ENCODE results near the gene ARMC10. TPM values are rescaled to one million over a fixed set of nuclear protein-coding genes. Genes with fewer than 3 reads are reported as not detected.
"Not testable (repeated sequence)": the region's sequence is repeated elsewhere in the genome, so short reads cannot be mapped to it uniquely, and the experiment has no call there.

ARMC10 gene
- total RNA-seq, 2 experiments from 2014 or later = 28.3 to 32.9 TPM

DNA sequence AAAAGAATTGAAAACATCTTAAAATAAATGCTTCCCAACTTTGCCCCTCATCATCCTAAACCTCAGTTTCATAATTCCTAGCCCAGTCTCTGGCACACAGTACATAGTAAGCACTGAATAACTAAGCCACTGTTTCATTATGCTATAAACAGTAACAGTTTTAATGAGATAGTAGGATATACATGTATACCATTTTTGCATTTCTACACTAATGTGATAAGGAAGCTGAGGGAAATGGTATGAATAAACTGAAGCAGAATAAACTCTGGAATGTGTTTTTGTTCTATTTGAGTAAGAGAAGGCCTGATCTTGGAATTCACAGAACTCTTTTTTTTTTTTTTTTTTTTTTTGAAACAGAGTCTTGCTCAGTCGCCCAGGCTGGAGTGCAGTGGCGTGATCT, 65.1 kb downstream of the ARMC10 start:
- CTCF ChIA-PET = interaction anchor here (2.8 kb wide), 1 partner anchor 11 kb away, joined by 8 read pairs; no protein-coding TSS in a partner anchor
- no peak overlapping the region for H3K4me3 Mint-ChIP-seq
- peaks cover 4% of the 10 kb centered on the region for H3K4me1 Mint-ChIP-seq
- POLR2A ChIA-PET = no interaction called here
- no peak for DNase-seq
- H3K27me3 Mint-ChIP-seq = no peaks in the 10 kb centered on the region
- no peaks in the 10 kb centered on the region for H3K9me3 Mint-ChIP-seq
- H3K27ac Mint-ChIP-seq = no peak overlapping the region
- peaks cover 5% of the 10 kb centered on the region for H3K36me3 Mint-ChIP-seq (ENCODE audit: low read depth)

DNA sequence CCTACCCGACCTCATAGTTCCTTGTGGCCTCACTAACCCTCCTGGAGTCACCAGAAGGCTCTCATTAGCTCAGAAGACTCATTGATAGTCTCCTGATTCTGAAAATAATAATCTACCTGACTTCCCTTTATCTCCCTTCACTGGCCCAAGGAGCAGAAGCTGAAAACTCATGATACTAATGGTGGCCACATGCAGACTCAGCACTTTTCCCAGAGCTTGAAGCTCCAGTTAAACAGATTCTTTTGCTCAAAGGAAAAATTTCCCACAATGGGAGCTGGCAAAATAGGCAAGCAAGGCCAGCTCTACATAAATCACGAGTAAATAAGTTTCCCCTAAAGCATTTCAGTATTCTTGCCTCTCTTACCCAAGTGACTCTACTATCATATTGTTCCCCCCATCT, 65.7 kb downstream of the ARMC10 start:
- Mint-ChIP-seq H3K4me3 (no peak overlapping the region), H3K27me3 (no peaks in the 10 kb centered on the region), H3K9me3 (no peaks in the 10 kb centered on the region), H3K27ac (no peak overlapping the region), H3K4me1 (peaks cover 4% of the 10 kb centered on the region), H3K36me3 (ENCODE audit: low read depth) (peaks cover 5% of the 10 kb centered on the region)
- no peak for DNase-seq
- ChIA-PET POLR2A (no interaction called here), CTCF (interaction anchor here (2.8 kb wide), 1 partner anchor 10 kb away, joined by 8 read pairs; no protein-coding TSS in a partner anchor)

DNA sequence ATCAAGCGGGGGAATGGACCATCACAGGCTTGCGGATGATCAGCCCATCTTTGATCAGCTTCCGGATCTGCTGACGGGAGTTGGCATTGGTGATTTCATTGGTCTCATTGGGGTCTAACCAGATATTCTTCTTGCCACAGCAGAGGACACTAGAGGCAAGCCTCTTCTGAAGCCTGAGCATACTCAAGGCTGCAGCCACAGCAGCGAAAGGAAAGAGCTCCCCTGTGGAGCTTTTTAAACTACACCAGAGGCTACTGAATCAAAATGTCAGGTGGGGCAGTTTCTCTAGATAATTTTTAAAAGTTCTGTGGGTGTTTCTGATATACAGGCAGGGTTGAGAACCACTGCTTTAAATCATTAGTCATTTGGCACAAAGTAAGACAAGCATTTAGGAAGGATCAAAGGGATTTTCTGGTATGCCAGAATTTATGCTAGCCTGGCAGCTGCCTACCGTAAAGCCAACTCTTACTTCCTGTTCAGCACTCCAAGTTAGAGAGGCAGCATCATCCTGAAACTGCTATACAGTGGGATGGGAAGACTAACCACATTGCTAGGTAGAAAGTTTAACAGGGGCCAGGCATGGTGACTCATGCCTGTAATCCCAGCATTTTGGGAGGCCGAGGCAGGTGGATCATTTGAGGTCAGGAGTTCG, 66.9 kb downstream of the ARMC10 start:
- Mint-ChIP-seq H3K27ac (no peak overlapping the region), H3K27me3 (no peaks in the 10 kb centered on the region), H3K36me3 (ENCODE audit: low read depth) (peaks cover 5% of the 10 kb centered on the region), H3K4me3 (no peak overlapping the region), H3K9me3 (no peaks in the 10 kb centered on the region), H3K4me1 (peaks cover 5% of the 10 kb centered on the region)
- DNase-seq = no peak
- POLR2A ChIA-PET = no interaction called here
- CTCF ChIA-PET = interaction anchor here (1.2 to 2.8 kb wide), 2 partner anchors 9 to 11 kb away, joined by 3 to 8 read pairs; no protein-coding TSS in a partner anchor

DNA sequence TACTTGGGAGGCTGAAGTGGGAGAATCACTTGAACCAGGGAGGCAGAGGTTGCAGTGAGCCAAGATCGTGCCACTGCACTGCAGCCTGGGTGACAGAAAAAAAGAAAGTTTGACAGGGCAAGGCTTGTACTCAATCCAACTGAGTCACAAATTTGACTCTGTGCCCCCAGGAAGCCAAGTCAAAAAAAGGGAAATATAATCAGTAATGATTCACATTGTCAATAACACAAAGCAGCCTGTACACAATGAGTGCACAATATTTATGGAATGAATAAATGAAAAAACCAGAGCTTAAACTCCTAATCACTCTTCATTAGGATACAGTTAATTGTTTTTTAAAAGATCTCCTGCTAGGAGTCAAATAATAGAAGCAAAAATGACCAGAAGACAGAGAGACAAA, 67.6 kb downstream of the ARMC10 start:
- Mint-ChIP-seq H3K9me3 (no peaks in the 10 kb centered on the region), H3K4me1 (peaks cover 11% of the 10 kb centered on the region), H3K27ac (no peak overlapping the region), H3K36me3 (ENCODE audit: low read depth) (peaks cover 5% of the 10 kb centered on the region), H3K4me3 (no peak overlapping the region), H3K27me3 (no peaks in the 10 kb centered on the region)
- ChIA-PET POLR2A (no interaction called here), CTCF (interaction anchor here (2.8 kb wide), 1 partner anchor 9 kb away, joined by 8 read pairs; no protein-coding TSS in a partner anchor)
- DNase-seq = no peak

DNA sequence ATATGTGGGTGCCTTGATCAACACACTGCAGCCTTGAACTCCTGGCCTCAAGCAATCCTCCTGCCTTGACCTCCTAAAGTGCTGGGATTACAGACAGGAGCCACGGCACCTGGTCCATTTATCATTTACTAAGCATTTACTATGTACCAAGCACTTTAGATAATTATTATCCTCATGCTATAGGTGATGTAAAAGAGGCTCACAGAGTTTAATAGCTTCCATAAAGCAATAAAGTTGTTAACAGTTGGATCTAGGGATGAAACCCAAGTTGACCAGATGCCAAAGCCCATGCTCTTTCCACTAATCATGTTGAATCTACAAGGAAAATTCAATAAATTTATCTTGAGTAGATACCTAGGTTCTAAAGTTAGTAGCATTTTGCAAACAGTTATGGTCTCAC, 68.9 kb downstream of the ARMC10 start:
- H3K36me3 Mint-ChIP-seq (ENCODE audit: low read depth) = peaks cover 5% of the 10 kb centered on the region
- no peaks in the 10 kb centered on the region for H3K27me3 Mint-ChIP-seq
- DNase-seq = no peak
- no peaks in the 10 kb centered on the region for H3K9me3 Mint-ChIP-seq
- no peak overlapping the region for H3K4me3 Mint-ChIP-seq
- H3K4me1 Mint-ChIP-seq = peaks cover 20% of the 10 kb centered on the region
- CTCF ChIA-PET = interaction anchor here (2.2 kb wide), 1 partner anchor 13 kb away, joined by 7 read pairs; no protein-coding TSS in a partner anchor
- POLR2A ChIA-PET = no interaction called here
- H3K27ac Mint-ChIP-seq = no peak overlapping the region

DNA sequence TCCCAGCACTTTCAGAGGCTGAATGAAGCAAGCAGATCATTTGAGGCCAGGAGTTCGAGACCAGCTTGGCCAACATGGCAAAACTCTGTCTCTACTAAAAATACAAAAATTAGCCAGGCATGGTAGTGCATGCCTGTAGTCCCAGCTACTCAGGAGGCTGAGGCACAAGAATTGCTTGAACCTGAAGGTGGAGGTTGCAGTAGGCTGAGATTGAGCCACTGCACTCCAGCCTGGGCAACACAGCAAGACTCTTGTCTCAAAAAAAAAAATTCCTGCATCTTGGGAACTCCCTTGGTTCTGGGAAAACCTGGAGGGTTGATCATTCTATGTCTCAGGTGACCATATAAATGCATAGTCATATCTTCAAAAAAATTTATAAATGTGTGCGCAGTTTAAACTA, 69.8 kb downstream of the ARMC10 start:
- H3K36me3 Mint-ChIP-seq (ENCODE audit: low read depth); H3K9me3 Mint-ChIP-seq; H3K27ac Mint-ChIP-seq; POLR2A ChIA-PET; H3K27me3 Mint-ChIP-seq; H3K4me3 Mint-ChIP-seq; DNase-seq: not testable (repeated sequence)
- H3K4me1 Mint-ChIP-seq = peaks cover 24% of the 10 kb centered on the region
- CTCF ChIA-PET = interaction anchor here (2.2 kb wide), 1 partner anchor 14 kb away, joined by 7 read pairs; no protein-coding TSS in a partner anchor

DNA sequence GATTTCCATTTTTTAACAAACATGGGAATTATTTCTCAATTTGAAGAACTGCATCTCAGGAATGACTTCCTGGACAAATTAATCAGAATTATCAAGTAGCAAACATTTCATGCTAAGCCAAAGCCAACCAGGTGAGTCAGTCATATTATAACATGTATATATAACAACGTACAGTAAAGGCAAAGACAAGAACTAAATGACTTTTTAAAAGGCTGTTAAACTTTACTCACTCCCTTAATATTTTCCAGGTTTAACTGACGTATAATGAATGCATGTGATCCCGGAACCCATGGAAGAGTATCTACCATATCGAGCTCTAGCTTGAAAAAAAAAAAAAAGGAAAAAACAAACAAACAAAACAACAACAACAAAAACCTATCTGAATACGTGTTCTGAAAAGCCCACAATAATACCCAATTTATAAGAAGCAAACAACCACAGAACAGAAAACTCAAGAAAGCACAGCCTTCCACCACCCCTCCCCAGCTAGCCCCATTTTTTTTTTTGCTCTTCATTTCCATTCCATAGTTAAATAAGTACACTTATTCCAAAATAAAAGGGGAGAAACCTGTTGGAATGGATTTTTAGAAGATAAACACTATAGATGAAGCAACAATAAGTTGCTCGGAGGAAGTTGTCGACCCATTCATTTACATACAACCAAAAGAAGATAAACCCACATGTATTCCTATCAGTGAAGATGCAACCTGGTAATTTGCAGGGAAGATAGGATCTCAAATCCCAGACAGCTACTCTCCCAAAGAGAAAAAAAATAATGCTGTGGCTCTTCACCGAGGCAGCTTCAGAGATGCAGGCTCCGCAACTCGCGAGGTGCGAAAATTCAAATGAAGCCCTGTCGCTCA, 73.4 kb downstream of the ARMC10 start:
- peak overlapping the region; percentile 99 for H3K27ac Mint-ChIP-seq
- peaks cover 8% of the 10 kb centered on the region for H3K9me3 Mint-ChIP-seq
- POLR2A ChIA-PET = no interaction called here
- H3K4me1 Mint-ChIP-seq = peaks cover 30% of the 10 kb centered on the region
- H3K27me3 Mint-ChIP-seq = no peaks in the 10 kb centered on the region
- peak overlapping the region; percentile 91 for H3K4me3 Mint-ChIP-seq
- H3K36me3 Mint-ChIP-seq (ENCODE audit: low read depth) = peaks cover 10% of the 10 kb centered on the region
- CTCF ChIA-PET = interaction anchor here (0.6 to 1.0 kb wide), 2 partner anchors 74 to 1820 kb away, joined by 3 read pairs; partner anchors contain the start of genes ARMC10 and FBXL13
- no peak for DNase-seq

Other genes with a start within 250 kb of the ARMC10 start
- gene LRRC17, start 162.1 kb upstream of the ARMC10 start, total RNA-seq = under 1 TPM; 0.30 to 0.58 TPM
- under 1 TPM; 0.15 to 0.17 TPM for gene FBXL13, start 344 bp upstream of the ARMC10 start, total RNA-seq
- gene NAPEPLD, start 74.0 kb downstream of the ARMC10 start, total RNA-seq = 1 to 10 TPM; 7.2 to 7.4 TPM
- 10 to 100 TPM; 59.5 to 60.7 TPM for gene PMPCB, start 222.3 kb downstream of the ARMC10 start, total RNA-seq

All from activated CD4-positive, alpha-beta T cell treated with anti-CD3 and anti-CD28 coated beads, Interleukin-2, amount 10 ng/mL, durations not matched to agents 7 days and 5 days (primary cell).